Superior temporal gyrus (tissue), 1 donor: ENCODE measurements around the gene RAB11FIP3.

Source experiments
- DNase-seq: peaks from one replicate; pipeline ENCODE4 v3.0.0-alpha.2; 2016; ENCODE audit errors: extremely low spot score

The RAB11FIP3 gene

DNA sequence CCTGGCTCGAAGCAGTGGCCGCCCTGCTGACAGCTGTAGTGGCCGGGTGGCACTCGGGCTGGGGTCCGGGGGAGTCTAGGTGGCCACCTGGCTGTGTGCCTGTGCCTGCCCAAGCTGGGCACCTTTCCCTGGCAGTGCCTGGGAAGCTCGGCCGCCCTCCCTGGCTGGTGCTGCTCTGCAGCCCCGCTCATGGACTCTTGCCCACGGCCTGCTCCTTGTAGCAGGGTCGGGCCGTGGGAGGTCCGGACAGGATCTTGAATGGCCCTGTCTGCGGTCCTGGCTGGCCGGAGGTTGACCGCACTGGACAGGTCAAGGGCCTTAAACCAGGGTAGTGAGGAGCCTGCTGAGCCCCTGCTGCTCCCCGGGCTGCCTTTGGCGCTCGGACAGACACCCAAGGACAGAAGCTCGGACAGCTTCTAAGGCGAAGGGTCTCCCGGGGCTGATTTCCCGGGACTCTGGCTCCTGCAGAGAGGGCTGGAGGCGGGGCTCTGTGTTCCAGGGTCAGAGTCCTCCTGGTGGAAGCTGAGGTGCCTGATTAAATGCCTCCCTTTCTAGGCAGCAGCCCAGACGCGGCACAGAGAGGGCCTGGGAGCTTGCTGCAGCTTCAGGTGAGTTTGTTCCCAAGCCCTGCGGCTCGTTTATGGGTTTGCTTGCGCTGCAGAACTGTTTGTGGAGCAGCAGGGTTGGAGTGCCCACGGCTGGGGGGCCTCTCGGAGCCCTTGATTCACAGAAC lies 108.1 kb downstream of the RAB11FIP3 start:
- no peak for DNase-seq

- DNase-seq: no peak
These were observed 108.7 kb downstream of the RAB11FIP3 start for GRCh38 chr16:534135-534534.

DNA sequence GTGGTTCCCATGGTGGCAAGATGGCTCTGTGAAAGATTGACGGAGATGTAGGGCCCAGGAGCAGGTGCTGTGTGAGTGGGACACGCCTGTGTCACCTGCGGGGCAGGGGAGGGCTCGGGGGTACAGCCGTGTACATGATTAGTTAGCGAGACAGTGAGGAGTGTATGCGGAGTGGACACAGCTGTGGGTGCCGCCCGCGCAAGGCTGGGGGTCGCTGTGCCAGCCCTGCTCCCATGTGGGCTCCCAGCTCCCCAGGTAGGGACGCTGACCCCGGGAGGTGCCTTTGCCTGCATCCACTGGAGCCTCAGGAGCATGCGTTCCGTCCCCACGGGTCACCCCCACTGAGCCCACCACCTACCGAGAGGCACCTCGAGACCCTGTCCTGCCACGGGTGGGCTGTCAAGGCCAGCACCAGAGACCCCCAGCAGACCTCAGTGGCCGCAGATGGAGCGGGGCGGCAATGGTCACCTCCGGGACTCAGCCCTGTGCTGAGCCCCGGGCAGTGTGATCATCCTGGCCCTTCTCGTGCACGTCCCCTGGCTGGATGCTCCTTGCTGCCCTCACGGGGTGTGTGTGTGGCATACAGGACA lies 109.5 kb downstream of the RAB11FIP3 start:
- no peak for DNase-seq

DNA sequence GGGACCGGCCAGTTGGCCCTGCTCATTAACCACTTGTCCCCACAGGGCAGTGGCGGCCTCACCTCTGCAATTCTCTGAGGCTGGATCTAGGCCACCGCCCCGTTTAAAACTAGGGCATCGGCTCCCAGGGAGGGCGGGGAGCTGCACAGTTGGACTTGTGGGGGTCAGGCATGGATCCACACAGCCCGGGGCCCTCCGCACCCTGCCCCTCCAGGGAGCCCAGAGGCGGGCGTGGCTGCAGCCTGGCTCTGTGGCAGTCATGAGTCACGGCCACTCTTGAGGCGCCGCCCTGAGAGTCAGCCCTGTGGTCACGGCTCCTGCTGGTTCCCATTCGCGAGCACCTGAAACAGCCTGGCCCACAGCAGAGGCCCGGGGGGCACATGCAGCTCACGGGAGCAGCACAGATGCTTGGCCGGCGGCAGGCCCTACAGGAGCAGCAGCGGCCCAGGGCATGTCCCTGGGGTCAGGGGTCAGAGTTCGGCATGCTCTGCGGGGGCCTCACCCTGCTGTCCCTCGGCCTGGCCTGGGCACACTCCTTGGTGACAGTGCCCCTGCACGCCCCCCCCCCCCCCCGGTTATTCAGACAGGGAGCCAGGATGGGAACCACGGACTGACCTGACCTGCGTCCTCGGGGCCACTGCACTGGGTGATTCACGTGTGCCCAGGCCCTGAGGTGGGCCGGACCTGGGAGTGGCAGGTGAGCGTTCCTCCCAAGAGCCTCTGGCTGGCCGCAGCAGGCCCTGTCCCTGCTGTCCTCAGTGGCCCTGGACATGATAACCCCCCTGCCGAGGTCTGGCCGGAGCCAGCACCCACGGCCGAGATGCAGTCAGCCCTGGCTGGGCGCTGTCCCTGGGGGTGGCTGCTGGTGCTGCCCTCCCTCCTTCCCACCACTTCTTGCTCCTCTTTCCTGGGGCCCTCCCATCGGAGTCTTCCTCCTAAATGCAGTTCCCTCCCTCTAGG lies 110.3 kb downstream of the RAB11FIP3 start:
- no peak for DNase-seq

GRCh38 chr16:536746-537145 lies 111.3 kb downstream of the RAB11FIP3 start:
- DNase-seq: no peak

DNA sequence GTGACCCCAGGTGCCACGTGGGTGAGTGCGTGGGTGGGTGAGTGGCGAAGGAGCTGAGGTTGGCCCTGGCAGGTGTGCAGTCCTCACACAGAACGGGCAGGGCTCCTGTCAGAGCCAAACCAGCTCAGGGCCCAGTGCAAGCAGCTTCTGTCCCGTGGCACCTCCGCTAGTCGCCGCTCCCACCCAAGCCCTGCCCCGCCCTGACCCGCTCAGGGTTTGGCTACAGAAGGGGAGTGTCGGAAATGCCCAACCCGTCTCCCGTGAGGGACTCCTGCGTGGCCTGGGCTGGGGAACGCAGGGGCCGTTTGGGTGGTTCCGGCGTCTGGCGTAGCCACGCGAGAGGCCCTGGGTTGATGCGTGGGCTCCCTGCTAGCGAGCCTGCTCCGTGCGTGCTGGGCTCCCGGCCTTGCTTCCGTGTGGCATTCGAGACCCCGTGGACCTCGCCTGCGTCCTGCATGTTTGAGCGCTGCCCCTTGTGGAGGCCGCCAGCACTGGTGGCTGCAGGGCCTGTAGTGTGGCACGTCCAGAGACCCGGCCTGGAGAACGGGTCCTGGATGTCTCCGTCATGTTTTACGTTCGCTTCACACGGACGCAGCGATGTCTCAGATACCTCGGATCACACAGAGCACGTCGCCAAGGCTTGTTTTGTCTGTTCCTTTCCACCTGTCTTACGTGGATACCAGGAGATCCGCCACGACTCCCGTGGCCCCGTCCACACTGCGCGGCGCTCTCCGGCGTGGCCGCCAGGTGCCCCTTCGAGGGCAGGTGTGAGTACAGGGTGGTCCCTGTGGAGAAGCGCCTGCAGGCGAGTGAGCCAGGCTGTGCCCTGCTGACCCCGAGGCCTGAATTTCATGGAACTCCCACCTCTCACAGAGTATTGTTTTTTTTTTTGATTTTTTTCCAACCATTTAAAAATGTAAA lies 112.2 kb downstream of the RAB11FIP3 start:
- DNase-seq: no peak

DNA sequence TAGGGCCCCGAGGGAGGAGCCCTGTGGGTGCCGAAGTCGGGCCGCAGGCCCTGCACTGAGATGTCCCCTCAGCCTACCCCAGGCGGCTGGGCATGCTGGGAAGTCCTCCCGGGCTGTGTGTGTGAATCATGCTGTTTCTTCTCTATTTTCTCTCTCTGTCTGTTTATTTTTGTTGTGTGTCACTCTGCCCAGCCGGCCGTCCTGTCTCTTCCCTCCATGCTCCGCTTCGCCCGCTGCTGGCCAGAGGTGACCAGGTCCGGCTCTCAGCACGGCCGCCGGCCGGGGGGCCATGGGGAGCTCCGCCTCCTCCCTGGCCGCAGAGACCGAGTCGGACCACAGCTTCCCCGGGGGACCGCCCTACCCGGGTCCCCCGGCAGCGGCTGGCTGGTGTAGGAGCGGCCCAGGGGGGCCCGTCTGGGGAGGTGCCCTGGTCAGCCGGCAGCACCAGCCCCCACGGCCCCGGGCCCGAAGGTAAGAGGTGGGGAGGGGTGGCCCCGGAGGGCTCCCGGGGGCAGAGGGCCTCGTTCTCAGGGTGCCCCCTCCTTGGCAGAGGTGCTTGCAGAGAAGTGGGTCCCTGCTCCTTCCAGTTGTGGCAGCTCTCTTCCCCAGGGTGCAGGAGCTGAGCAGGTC lies 114.6 kb downstream of the RAB11FIP3 start:
- no peak for DNase-seq

GRCh38 chr16:540645-541340 lies 115.3 kb downstream of the RAB11FIP3 start:
- DNase-seq: no peak

- DNase-seq: no peak
These were observed 118.1 kb downstream of the RAB11FIP3 start for GRCh38 chr16:543301-544164.

DNA sequence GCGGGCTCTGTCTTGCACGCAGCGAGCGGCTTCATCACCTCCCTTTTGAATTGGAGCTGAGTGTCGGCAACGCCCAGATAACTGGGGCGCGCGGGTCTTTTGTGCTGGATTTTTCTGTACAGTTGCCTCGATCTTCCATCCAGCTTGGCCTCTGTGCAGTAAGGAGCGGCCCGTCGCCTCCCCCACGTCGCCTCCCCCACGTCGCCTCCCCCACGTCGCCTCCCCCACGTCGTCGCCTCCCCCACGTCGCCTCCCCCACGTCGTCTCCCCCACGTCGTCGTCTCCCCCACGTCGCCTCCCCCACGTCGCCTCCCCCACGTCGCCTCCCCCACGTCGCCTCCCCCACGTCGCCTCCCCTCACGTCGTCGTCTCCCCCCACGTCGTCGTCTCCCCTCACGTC lies 119.1 kb downstream of the RAB11FIP3 start:
- no peak for DNase-seq

GRCh38 chr16:546909-547770 lies 121.7 kb downstream of the RAB11FIP3 start:
- DNase-seq: peak; percentile 53

GRCh38 chr16:548586-548985 lies 123.1 kb downstream of the RAB11FIP3 start:
- no peak for DNase-seq

- DNase-seq: no peak
These were observed 124.3 kb downstream of the RAB11FIP3 start for GRCh38 chr16:549544-550263.

GRCh38 chr16:551210-551609 lies 125.8 kb downstream of the RAB11FIP3 start:
- no peak for DNase-seq

GRCh38 chr16:552171-552570 lies 126.7 kb downstream of the RAB11FIP3 start:
- no peak for DNase-seq

DNA sequence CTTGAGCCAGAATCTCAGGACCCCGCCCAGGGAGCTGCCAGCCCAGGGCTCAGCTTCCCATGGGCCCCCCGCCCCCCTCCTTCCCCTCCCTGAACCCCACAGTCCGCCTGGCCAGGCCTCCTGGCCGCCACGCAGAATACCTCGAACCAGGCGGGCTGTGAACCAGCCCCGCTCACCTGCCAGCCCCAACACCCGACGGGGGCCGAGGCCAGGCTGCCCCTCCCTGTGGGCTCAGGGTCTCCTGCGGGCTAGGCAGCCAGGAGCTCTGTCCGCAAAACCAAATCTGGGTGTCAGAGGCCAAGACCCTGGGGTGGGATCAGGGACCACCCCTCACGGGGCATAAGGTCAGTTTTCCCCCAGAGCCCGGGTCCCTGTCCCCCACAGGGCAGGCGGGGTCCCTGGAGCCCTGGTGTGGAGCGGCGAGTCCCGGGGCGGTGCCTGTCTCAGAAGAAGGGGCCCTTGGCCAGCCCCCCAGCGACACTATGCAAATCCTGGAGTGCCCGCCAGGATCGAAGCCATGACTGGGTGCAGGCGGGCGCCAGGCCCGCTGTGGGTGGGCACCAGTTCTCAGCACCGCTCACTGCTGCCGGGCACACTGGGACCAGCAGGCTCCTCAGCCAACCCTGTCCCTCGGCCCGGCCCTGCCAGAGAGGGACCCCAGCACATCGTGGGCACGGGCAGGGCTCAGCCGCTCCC lies 128.3 kb downstream of the RAB11FIP3 start:
- no peak for DNase-seq

GRCh38 chr16:554297-554621 lies 128.8 kb downstream of the RAB11FIP3 start:
- DNase-seq: no peak
